Activated CD4-positive, alpha-beta T cell treated with anti-CD3 and anti-CD28 coated beads for 36 hours (primary cell): Measurements from ENCODE around the gene ARHGAP40. TPM values are rescaled to one million over a fixed set of nuclear protein-coding genes. Genes with fewer than 3 reads are reported as not detected.

ENCODE experiments used
- ATAC-seq: fragments of 200-7000 bp; cut with Tn5 transposase; one replicate; pipeline ENCODE4 v1.10.0; 2021; ENCODE audit warnings: mild to moderate bottlenecking, moderate library complexity
- CTCF ChIA-PET: fragments of 350-600 bp; sonication (Branson Sonifier 250); formaldehyde crosslinking; loops from one replicate; lab custom pipeline; 2021; ENCODE audit warnings: antibody characterized with exemption; lab: Charles Lee
- POLR2A ChIA-PET: fragments of 350-600 bp; sonication (Branson Sonifier 250); formaldehyde crosslinking; loops from one replicate; lab custom pipeline; 2021; ENCODE audit warnings: antibody characterized with exemption, inconsistent platforms; lab: Charles Lee
- DNase-seq: peaks from one replicate; pipeline ENCODE4 v3.0.0-alpha.2; 2020
- H3K27ac Mint-ChIP-seq: one replicate; pipeline ENCODE4 v1.8.0; 2021; ENCODE audit warnings: mixed read lengths
- H3K27me3 Mint-ChIP-seq: one replicate; pipeline ENCODE4 v1.8.0; 2021; ENCODE audit warnings: mixed read lengths
- H3K36me3 Mint-ChIP-seq: one replicate; pipeline ENCODE4 v1.8.0; 2021; ENCODE audit warnings: low read depth, mixed read lengths
- H3K4me1 Mint-ChIP-seq: one replicate; pipeline ENCODE4 v1.8.0; 2021; ENCODE audit warnings: mixed read lengths
- H3K4me3 Mint-ChIP-seq: one replicate; pipeline ENCODE4 v1.8.0; 2021; ENCODE audit warnings: mild to moderate bottlenecking, moderate library complexity, mixed read lengths
- H3K9me3 Mint-ChIP-seq: one replicate; pipeline ENCODE4 v1.8.0; 2021; ENCODE audit warnings: low read depth, mixed read lengths
- intact Hi-C, 2 experiments: fragments of 100-400 bp; cut with DNase I in 1 of 2; cut with micrococcal nuclease in 1 of 2; formaldehyde crosslinking; loops; one replicate each; pipeline versions ENCODE4 v1.14.2 to v1.15.1; 2022 to 2024; cut with DNase I, micrococcal nuclease
- total RNA-seq, 2 experiments: library from RNA; stranded (reverse); gene quantifications; one replicate each; pipeline ENCODE4 v1.2.3, GENCODE V29; 2021

The ARHGAP40 gene
- total RNA-seq, 2 experiments from 2014 or later: not detected

- intact Hi-C loops: no loop called here
- Mint-ChIP-seq H3K27ac (no peak overlapping the region), H3K9me3 (no peaks in the 10 kb centered on the region), H3K4me3 (no peak overlapping the region), H3K4me1 (no peaks in the 10 kb centered on the region), H3K36me3 (peaks cover 15% of the 10 kb centered on the region), H3K27me3 (no peaks in the 10 kb centered on the region)
- ChIA-PET POLR2A (no interaction called here), CTCF (no interaction called here)
- ATAC-seq (no peak), DNase-seq (no peak)
Measured at GRCh38 chr20:38573413-38573812, 28.2 kb upstream of the ARHGAP40 start.

- no peak overlapping the region for H3K4me3 Mint-ChIP-seq
- intact Hi-C loops: no loop called here
- H3K27me3 Mint-ChIP-seq: no peaks in the 10 kb centered on the region
- ATAC-seq: no peak
- no peak overlapping the region for H3K27ac Mint-ChIP-seq
- ChIA-PET CTCF (no interaction called here), POLR2A (no interaction called here)
- no peaks in the 10 kb centered on the region for H3K4me1 Mint-ChIP-seq
- H3K36me3 Mint-ChIP-seq: peaks cover 5% of the 10 kb centered on the region
- no peaks in the 10 kb centered on the region for H3K9me3 Mint-ChIP-seq
- no peak for DNase-seq
Measured at GRCh38 chr20:38579219-38579910, 22.2 kb upstream of the ARHGAP40 start.

- H3K4me3 Mint-ChIP-seq: no peak overlapping the region
- no peak overlapping the region for H3K27ac Mint-ChIP-seq
- ChIA-PET CTCF (no interaction called here), POLR2A (no interaction called here)
- H3K27me3 Mint-ChIP-seq: no peaks in the 10 kb centered on the region
- intact Hi-C loops: no loop called here
- H3K4me1 Mint-ChIP-seq: no peaks in the 10 kb centered on the region
- DNase-seq: no peak
- no peak for ATAC-seq
- no peaks in the 10 kb centered on the region for H3K36me3 Mint-ChIP-seq
- no peaks in the 10 kb centered on the region for H3K9me3 Mint-ChIP-seq
Measured at GRCh38 chr20:38579921-38580320, 21.7 kb upstream of the ARHGAP40 start.

- no peaks in the 10 kb centered on the region for H3K4me1 Mint-ChIP-seq
- POLR2A ChIA-PET: interaction anchor here (0.7 kb wide), 1 partner anchor 30 kb away, joined by 6 read pairs; no protein-coding TSS in a partner anchor
- no peak within 1 kb of the TSS for H3K27ac Mint-ChIP-seq
- no peak within 1 kb of the TSS for H3K4me3 Mint-ChIP-seq
- no peak for DNase-seq
- CTCF ChIA-PET: interaction anchor here (0.7 to 0.9 kb wide), 2 partner anchors 49 to 67 kb away, joined by 3 to 5 read pairs; no protein-coding TSS in a partner anchor
- no peaks in the 10 kb centered on the region for H3K36me3 Mint-ChIP-seq
- intact Hi-C loops: no loop called here
- H3K27me3 Mint-ChIP-seq: no peaks in the 10 kb centered on the region
- H3K9me3 Mint-ChIP-seq: no peaks in the 10 kb centered on the region
- no peak for ATAC-seq
Measured at GRCh38 chr20:38581013-38581412, 20.6 kb upstream of the ARHGAP40 start, which contains the start of gene ADIG. Gene ADIG (plus strand): TSS chr20:38581197. CDS start chr20:38581251, 54 bp downstream.

GRCh38 chr20:38581830-38582358 lies 19.7 kb upstream of the ARHGAP40 start:
- intact Hi-C loops: no loop called here
- Mint-ChIP-seq H3K4me1 (no peaks in the 10 kb centered on the region), H3K4me3 (no peak overlapping the region), H3K9me3 (no peaks in the 10 kb centered on the region), H3K27ac (no peak overlapping the region), H3K27me3 (no peaks in the 10 kb centered on the region), H3K36me3 (no peaks in the 10 kb centered on the region)
- ChIA-PET CTCF (interaction anchor here (0.9 kb wide), 1 partner anchor 48 kb away, joined by 5 read pairs; no protein-coding TSS in a partner anchor), POLR2A (no interaction called here)
- ATAC-seq: no peak
- no peak for DNase-seq

GRCh38 chr20:38583306-38583705 lies 18.3 kb upstream of the ARHGAP40 start:
- H3K4me1 Mint-ChIP-seq: no peaks in the 10 kb centered on the region
- no peak overlapping the region for H3K4me3 Mint-ChIP-seq
- no peak for ATAC-seq
- CTCF ChIA-PET: no interaction called here
- H3K36me3 Mint-ChIP-seq: no peaks in the 10 kb centered on the region
- H3K27ac Mint-ChIP-seq: no peak overlapping the region
- POLR2A ChIA-PET: no interaction called here
- no peaks in the 10 kb centered on the region for H3K27me3 Mint-ChIP-seq
- intact Hi-C loops: no loop called here
- no peaks in the 10 kb centered on the region for H3K9me3 Mint-ChIP-seq
- no peak for DNase-seq

- POLR2A ChIA-PET: no interaction called here
Measured at GRCh38 chr20:38584099-38584763, 17.4 kb upstream of the ARHGAP40 start.

GRCh38 chr20:38585404-38586180 lies 16.0 kb upstream of the ARHGAP40 start:
- Mint-ChIP-seq H3K9me3 (no peaks in the 10 kb centered on the region), H3K27me3 (no peaks in the 10 kb centered on the region), H3K4me1 (no peaks in the 10 kb centered on the region), H3K4me3 (no peak overlapping the region), H3K27ac (no peak overlapping the region), H3K36me3 (no peaks in the 10 kb centered on the region)
- ChIA-PET POLR2A (no interaction called here), CTCF (interaction anchor here (1.1 kb wide), 1 partner anchor 9 kb away, joined by 3 read pairs; no protein-coding TSS in a partner anchor)
- DNase-seq: no peak
- intact Hi-C loops: no loop called here
- ATAC-seq: no peak

More at GRCh38 chr20:38584099-38584763, 17.4 kb upstream of the ARHGAP40 start:
- Mint-ChIP-seq H3K9me3 (no peaks in the 10 kb centered on the region), H3K4me3 (no peak overlapping the region), H3K36me3 (no peaks in the 10 kb centered on the region), H3K27ac (no peak overlapping the region), H3K27me3 (no peaks in the 10 kb centered on the region), H3K4me1 (no peaks in the 10 kb centered on the region)
- DNase-seq: no peak
- intact Hi-C loops: no loop called here
- ATAC-seq: no peak
- CTCF ChIA-PET: interaction anchor here (1.1 kb wide), 1 partner anchor 8 kb away, joined by 3 read pairs; no protein-coding TSS in a partner anchor

GRCh38 chr20:38586181-38586525 lies 15.5 kb upstream of the ARHGAP40 start:
- no peaks in the 10 kb centered on the region for H3K9me3 Mint-ChIP-seq
- no peak overlapping the region for H3K4me3 Mint-ChIP-seq
- intact Hi-C loops: no loop called here
- H3K27ac Mint-ChIP-seq: no peak overlapping the region
- DNase-seq (no peak), ATAC-seq (no peak)
- CTCF ChIA-PET: no interaction called here
- H3K36me3 Mint-ChIP-seq: no peaks in the 10 kb centered on the region
- no peaks in the 10 kb centered on the region for H3K27me3 Mint-ChIP-seq
- H3K4me1 Mint-ChIP-seq: no peaks in the 10 kb centered on the region
- POLR2A ChIA-PET: no interaction called here

GRCh38 chr20:38588303-38588702 lies 13.3 kb upstream of the ARHGAP40 start:
- ATAC-seq (no peak), DNase-seq (no peak)
- POLR2A ChIA-PET: no interaction called here
- H3K4me1 Mint-ChIP-seq: no peaks in the 10 kb centered on the region
- H3K27ac Mint-ChIP-seq: no peak overlapping the region
- H3K4me3 Mint-ChIP-seq: no peak overlapping the region
- intact Hi-C loops: no loop called here
- no peaks in the 10 kb centered on the region for H3K36me3 Mint-ChIP-seq
- H3K9me3 Mint-ChIP-seq: no peaks in the 10 kb centered on the region
- no peaks in the 10 kb centered on the region for H3K27me3 Mint-ChIP-seq
- CTCF ChIA-PET: no interaction called here

GRCh38 chr20:38589351-38589750 lies 12.3 kb upstream of the ARHGAP40 start:
- Mint-ChIP-seq H3K4me1 (no peaks in the 10 kb centered on the region), H3K36me3 (no peaks in the 10 kb centered on the region), H3K4me3 (no peak overlapping the region), H3K27ac (no peak overlapping the region), H3K27me3 (no peaks in the 10 kb centered on the region), H3K9me3 (no peaks in the 10 kb centered on the region)
- intact Hi-C loops: no loop called here
- ChIA-PET POLR2A (no interaction called here), CTCF (interaction anchor here (0.6 kb wide), 1 partner anchor 21 kb away, joined by 3 read pairs; no protein-coding TSS in a partner anchor)
- DNase-seq (no peak), ATAC-seq (no peak)
